H1 (cell line): ENCODE data around the gene ATXN7. TPM values are rescaled to one million over a fixed set of nuclear protein-coding genes. Genes with fewer than 3 reads are reported as not detected.

ENCODE experiments used
- BACH1 ChIP-seq: IDR thresholded peaks from 2 replicates; pipeline ENCODE4 v1.6.1; 2012; ENCODE audit warnings: low read length, improper control_type of control experiment
- CBX5 ChIP-seq: fragments of 300-800, 300-1000 bp; sonication (generic); IDR thresholded peaks from 2 replicates; pipeline ENCODE4 v1.7.1; 2016; ENCODE audit warnings: antibody characterized with exemption, low read length, low read depth
- CHD7 ChIP-seq: fragments of 300-600 bp; sonication (generic); IDR thresholded peaks from 2 replicates; pipeline ENCODE4 v1.7.1; 2012; ENCODE audit warnings: low read length, moderate library complexity, mild to moderate bottlenecking, inconsistent platforms; ENCODE audit not compliant: insufficient replicate concordance
- GTF2F1 ChIP-seq: IDR thresholded peaks from 2 replicates; pipeline ENCODE4 v1.6.1; 2012; ENCODE audit warnings: low read depth, low read length, improper control_type of control experiment, borderline replicate concordance
- MAX ChIP-seq: IDR thresholded peaks from 2 replicates; pipeline ENCODE4 v1.6.1; 2012; ENCODE audit warnings: inconsistent platforms
- polyA plus RNA-seq, 7 experiments: library from polyadenylated mRNA; depleted of rRNA in 3 of 7; stranded (reverse) in 5 of 7; unstranded in 2 of 7; fragments of >200 nt in 5 of 7; fragments of 200-250 nt in 2 of 7; gene quantifications; 1 replicate in 5 of 7; 2 replicates in 1 of 7; 4 replicates in 1 of 7; pipeline versions ENCODE4 v1.2.1 to v1.2.3, GENCODE V29; 2011 to 2013; ENCODE audit warnings: missing spikeins in 2 of 7, mixed read lengths in 2 of 7
- total RNA-seq: library from RNA; stranded (reverse); fragmentation: NEBNext Ultra II Directional; extraction: Animal tissue kit (Norgen Biotek cat#: 25700); gene quantifications from 2 replicates; pipeline ENCODE4 v1.2.1, GENCODE V29; 2021

Gene ATXN7
- total and polyA plus RNA-seq, 2 of the 8 experiments (the other 6 are each of a cell fraction or from before 2014, with no cell fraction given): 15.5 to 16.8 TPM

GRCh38 chr3:63974451-63974850 is 110.8 kb downstream of the ATXN7 start (continued):
- TF ChIP-seq CHD7 (no peak), CBX5 (no peak), MAX (no peak), GTF2F1 (no peak), BACH1 (no peak)
- TF ChIP-seq, all 59 proteins: peak for 0
